Smooth muscle cell of the brain vasculature (primary cell): ENCODE measurements around the gene ZDHHC15.
"Not testable (repeated sequence)": the region's sequence is repeated elsewhere in the genome, so short reads cannot be mapped to it uniquely, and the experiment has no call there.

Experiments
- DNase-seq: peaks from one replicate; pipeline ENCODE4 v3.0.0-alpha.2; 2012; ENCODE audit warnings: low read depth, low spot score

The ZDHHC15 gene, protein sequence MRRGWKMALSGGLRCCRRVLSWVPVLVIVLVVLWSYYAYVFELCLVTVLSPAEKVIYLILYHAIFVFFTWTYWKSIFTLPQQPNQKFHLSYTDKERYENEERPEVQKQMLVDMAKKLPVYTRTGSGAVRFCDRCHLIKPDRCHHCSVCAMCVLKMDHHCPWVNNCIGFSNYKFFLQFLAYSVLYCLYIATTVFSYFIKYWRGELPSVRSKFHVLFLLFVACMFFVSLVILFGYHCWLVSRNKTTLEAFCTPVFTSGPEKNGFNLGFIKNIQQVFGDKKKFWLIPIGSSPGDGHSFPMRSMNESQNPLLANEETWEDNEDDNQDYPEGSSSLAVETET

DNA sequence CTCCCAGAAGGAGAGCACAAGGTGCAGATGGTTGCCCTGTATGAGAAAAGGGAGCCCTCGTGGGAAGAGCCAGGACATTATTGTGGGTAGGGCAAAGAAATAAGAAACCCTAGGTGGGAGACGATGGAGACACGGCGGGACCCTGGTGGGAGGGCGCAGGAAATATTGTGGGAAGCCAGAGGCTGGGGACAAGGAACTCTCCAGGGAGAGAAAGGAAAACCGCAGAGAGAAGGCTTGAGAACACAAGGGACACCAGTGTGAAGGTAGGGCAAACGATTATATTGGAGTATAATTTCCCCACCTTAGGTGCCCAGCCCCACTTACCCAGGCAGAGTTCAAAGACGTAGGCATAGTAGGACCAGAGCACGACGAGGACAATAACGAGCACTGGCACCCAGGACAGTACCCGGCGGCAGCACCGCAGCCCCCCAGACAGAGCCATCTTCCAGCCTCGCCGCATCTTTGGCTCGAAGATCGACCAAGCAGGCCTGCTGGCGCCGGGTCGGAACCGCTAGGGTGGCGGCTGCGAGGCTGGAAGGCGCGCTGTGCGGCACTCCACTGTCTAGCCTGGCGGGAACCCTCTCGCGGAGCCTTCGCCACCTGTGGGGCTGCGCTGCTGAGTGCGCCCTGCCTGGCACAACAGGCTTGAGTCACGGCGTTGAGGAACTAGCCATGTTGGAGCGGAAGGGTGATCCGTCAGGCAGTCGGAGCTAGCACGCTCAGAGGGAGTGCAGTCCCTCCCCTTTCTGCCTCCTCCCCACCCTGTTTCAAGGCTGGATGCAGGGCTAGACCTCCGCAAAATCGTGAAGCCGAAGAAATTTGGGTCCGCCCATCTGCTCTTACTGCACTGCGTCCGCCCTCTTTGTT is at the start of gene ZDHHC15:
Gene ZDHHC15, minus strand, starts transcription at position 473 of the 867 bp plus-strand sequence. Its CDS starts 13 bp downstream, at position 460.
- DNase-seq, result no peak

DNA sequence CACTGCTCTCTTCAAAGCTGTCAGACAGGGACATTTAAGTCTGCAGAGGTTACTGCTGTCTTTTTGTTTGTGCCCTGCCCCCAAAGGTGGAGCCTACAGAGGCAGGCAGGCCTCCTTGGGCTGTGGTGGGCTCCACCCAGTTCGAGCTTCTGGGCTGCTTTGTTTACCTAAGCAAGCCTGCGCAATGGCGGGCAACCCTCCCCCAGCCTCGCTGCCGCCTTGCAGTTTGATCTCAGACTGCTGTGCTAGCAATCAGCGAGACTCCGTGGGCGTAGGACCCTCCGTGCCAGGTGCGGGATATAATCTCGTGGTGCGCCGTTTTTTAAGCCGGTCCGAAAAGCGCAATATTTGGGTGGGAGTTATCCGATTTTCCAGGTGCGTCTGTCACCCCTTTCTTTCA is 37.7 kb upstream of the ZDHHC15 start:
- DNase-seq, result not testable (repeated sequence)

DNA sequence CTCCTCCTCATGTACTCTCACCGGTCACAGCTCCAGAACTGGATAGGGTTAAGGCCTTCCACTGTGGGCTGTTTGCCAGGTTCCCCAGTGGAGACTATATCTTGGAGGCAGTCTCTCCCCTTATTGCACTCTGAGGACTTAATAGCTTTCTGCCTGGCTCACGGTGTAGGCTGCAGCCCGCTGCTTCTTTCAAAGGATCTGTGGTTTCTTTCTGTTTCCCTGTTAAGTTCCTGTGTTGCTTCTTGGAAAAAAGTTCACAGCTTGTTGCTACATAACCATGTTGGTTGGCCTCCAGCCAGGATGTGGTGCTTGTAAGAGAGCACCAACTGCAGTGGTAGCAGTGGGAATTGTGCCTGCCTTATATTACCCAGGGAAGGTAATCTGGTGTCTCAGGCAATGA is 24.9 kb upstream of the ZDHHC15 start:
- DNase-seq, result no peak

DNA sequence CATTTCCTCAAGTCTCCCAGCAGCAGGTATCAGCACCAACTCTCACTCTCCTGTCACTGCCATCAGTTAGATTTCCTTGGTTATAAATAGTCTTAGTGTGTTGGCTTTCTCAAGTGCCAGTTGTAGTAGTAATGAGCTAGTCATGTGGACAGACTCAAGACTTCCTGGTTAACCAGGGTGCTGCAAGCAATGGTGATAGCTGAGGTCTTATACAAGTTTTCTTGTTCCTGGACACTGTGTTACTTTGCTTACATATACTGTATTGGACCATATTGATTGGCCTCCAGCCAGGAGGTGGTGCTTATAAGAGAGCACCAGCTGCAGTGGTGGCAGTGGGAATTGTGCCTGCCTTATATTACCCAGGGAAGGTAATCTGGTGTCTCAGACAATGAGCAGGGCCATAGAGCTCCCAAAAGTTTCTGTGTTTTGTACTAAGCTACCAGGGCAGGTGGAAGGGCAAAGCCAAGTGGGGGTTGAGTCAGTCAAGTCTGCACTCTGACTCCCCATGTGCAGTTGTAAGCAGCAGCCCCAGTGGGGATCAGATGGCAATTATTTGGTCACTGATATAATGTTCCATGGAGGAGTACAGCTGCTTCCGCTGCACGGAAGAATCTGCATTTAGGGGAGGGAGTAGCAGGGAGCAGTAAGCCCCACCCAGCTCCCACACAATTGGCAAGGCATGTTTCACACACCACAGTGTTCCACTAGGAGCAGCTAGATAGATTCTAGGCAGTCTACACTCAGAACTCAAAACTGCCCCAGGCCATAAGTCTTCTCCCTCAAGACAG is 24.1 kb upstream of the ZDHHC15 start:
- no peak for DNase-seq

DNA sequence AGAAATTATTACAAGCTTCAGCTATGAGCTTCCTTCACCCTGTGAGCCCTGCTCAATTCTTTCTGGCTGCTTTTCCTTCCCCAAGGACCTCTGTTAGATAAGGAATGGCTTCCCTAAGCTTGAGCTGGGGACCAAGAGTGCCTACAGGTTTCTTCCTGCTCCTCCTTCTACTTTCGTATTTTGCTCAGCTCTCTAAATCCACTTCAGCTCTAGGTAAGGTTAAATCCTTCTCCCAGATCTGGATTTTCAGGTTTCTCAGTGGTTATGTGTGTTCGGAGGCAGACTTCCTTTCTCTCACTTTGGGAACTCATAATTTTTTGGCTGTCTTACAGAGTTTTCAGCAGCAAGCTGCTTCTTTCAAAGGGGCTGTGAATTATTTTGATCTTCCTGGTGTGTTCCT is 21.9 kb upstream of the ZDHHC15 start:
- DNase-seq, result no peak

DNA sequence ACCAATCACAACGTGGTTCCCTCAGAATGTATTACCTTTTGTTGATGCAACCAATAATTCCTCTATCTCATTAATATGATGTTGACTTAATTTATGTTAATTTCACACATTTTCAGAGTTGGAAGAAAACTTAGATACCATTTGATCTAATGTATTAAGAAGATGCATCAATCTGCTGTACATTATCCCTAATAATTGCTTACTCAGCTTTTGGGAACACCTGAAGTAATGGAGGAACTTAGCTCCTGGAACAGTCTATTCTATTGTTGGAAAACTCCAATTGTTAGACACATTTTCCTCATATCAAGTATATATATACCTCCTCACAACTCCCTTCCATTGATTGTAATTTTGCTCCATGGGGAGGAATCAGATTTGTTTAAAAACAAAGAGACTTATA is 38.9 kb downstream of the ZDHHC15 start:
- no peak for DNase-seq

DNA sequence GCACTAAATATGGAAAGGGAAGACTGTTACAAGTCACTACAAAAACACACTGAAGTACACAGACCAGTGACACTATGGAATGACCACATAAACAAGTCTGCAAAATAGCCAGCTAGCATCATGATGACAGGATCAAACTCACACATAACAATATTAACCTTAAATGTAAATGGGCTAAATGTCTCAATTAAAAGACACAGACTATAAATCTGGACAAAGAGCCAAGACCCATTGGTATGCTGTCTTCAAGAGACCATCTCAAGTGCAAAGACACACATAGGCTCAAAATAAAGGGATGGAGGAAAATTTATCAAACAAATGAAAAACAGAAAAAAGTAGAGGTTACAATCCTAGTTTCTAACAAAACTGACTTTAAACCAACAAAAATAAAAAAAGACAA is 61.1 kb downstream of the ZDHHC15 start:
- not testable (repeated sequence) for DNase-seq

DNA sequence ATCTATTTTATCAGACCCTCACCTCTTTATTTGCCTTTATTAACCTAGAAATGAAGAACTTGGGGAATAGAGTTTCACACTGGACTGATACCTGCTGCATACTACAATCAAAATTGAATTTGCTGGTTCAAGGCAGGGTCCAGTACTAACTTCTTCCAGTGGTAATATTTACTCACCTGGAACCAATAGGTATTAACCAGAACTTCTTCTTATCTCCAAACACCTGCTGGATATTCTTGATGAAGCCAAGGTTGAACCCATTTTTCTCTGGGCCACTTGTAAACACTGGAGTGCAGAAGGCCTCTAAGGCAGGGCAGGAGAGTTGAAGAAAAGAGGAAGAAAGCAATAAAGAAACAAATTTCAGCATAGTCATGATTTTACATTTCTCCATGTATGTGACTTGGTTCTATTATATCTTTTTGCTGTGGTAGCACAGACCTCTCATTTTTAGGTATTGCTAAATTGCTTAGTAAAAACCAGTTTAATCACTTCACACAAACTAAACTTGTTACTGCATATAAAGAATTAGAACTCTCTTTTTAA is 101.1 kb downstream of the ZDHHC15 start:
- DNase-seq, result no peak

DNA sequence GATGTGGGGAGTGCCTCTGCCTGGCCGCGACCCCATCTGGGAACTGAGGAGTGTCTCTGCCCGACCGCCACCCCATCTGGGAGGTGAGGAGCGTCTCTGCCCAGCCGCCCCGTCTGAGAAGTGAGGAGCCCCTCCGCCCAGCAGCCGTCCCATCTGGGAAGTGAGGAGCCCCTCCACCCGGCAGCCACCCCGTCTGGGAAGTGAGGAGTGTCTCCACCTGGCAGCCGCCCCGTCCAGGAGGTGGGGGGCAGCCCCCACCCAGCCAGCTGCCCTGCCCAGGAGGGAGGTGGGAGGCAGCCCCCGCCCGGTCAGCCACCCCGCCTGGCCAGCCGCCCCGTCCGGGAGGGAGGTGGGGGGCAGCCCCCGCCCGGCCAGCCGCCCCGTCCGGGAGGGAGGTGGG is 115.7 kb downstream of the ZDHHC15 start:
- DNase-seq, result not testable (repeated sequence)

DNA sequence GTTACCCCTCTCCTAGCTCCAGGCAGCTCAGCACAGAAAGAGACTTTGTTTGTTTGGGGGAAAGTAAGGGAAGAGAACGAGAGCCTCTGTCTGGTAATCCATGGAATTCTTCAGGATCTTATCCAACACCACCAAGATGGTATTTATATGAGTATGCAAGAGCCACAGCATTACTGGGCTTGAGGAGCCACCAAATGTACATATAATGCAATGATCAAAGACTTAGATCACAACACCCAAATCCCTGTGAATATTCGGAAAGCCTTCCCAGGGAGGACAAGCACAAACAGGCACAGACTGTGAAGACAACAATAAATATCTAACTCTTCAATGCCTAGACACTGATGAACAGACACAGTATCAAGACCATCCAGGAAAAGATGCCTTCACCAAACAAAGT is 132.4 kb downstream of the ZDHHC15 start:
- DNase-seq, result no peak

DNA sequence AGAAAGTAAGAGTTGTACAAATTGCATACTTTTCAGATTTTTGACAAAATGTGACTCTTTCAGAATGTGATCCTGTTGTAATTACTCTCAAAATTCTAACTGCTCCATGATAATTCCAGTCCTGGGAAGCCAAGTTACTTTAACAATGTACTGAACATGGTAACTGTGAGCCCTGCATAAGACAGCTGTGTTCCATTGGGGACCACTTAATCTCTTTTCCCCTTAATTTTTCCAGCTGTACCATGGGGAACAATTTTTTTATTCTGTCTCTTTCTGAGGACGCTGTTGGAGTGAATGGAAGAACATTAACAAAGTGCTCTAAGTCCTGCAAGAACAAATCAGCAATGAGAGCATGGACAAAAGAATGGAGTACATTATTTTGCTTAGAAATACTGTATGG is 153.1 kb downstream of the ZDHHC15 start:
- DNase-seq, result no peak

DNA sequence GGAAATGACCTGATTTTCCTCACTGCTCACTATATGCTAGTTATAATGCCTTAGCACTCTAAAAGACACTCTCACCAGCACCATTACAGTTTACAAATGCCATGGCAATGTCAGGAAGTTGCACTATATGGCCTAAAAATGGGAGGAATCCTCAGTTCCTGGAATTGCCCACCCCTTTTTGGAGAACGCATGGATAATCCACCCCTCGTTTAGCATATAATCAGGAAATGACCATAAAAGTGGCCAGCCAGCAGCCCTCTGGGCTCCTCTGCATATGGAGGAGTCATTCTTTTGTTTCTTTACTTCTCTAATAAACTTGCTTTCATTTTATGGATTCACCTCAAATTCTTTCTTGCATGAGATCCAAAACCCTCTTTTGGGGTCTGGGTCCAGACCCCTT is 156.0 kb downstream of the ZDHHC15 start:
- DNase-seq, result no peak

DNA sequence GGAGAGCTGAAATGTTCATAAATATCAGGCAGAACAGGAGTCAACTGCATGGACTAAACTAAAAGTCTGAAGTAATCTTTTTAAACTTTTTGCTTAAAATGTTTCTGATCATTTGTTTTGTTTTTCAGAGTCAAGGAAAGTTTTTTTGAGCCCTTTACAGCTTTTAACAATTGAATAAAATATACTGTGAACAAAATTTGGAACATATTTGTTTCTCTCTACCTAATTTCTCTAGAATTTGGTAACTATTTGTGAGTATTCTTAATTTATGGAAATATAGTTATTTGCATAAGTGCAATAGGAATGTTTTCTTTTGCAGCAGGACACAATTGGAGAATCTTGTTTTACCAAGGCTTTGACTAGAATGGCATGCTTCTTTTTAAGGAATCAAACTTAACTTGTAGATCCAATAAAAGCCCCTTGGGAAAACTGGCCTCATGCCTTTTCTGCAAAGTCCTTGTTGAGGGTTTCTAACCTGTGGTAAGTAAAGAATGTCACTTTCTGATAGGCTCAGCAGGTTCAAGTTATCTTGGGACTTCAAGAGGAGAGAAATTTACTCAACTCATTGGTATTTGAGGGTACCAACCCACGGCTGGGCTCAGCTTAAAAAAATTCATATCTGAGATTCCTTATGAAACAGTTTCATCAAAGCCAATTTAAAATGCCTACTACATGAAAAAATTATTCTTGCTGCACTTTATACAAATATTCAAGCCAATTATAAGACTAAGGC is 157.4 kb downstream of the ZDHHC15 start:
- DNase-seq, result no peak

DNA sequence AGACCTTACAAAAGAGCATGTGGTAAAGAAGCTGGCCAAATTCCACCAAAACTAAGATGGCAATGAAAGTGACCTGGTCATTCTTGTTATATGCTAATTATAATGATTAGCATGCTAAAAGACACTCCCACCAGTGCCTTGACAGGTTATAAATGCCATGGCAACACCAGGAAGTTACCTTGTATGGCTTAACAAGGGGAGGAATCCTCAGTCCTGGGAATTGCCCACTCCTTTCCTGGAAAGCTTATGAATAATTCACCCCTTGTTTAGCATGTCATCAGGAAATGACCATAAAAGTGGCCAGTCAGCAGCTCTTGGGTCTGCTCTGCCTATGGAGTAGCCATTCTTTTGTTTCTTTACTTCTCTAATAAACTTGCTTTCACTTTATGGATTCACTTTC is 161.0 kb downstream of the ZDHHC15 start:
- no peak for DNase-seq

DNA sequence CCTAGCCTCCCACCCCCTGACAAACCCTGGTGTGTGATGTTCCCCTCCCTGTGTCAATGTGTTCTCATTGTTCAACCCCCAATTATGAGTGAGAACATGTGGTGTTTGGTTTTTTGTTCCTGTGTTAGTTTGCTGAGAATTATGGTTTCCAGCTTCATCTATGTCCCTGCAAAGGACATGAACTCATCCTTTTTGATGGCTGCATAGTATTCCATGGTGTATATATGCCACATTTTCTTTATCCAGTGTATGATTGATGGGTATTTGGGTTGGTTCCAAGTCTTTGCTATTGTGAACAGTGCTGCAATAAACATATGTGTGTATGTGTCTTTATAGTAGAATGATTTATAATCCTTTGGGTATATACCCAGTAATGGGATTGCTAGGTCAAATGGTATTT is 174.2 kb downstream of the ZDHHC15 start:
- not testable (repeated sequence) for DNase-seq

DNA sequence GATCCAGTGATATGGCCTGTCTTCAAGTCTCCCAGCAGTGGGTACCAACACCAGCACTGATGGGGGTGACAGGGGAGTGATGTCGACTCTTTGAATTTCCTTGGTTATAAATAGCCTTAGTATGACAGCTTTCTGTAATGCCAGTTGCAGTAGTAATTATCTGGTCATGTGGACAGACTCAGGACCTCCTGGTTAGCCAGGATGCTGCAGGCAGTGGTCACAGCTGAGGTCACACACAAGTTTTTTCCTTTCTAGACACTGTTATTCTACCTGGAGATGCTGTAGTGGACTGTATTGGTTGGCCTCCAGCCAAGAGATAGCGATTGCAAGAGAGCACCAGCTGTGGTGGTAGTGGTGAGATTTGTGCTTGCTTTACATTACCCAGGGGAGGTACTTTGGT is 185.3 kb downstream of the ZDHHC15 start:
- DNase-seq, result no peak

DNA sequence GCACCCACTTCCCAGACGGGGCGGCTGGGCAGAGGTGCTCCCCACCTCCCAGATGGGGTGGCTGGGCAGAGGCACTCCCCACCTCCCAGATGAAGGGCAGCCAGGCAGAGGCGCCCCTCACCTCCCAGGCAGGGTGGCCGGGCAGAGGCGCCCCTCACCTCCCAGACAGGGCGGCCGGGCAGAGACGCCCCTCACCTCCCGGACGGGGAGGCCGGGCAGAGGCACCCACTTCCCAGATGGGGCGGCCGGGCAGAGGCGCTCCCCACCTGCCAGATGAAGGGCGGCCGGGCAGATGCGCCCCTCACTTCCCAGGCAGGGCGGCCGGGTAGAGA is 187.7 kb downstream of the ZDHHC15 start:
- DNase-seq, result no peak

DNA sequence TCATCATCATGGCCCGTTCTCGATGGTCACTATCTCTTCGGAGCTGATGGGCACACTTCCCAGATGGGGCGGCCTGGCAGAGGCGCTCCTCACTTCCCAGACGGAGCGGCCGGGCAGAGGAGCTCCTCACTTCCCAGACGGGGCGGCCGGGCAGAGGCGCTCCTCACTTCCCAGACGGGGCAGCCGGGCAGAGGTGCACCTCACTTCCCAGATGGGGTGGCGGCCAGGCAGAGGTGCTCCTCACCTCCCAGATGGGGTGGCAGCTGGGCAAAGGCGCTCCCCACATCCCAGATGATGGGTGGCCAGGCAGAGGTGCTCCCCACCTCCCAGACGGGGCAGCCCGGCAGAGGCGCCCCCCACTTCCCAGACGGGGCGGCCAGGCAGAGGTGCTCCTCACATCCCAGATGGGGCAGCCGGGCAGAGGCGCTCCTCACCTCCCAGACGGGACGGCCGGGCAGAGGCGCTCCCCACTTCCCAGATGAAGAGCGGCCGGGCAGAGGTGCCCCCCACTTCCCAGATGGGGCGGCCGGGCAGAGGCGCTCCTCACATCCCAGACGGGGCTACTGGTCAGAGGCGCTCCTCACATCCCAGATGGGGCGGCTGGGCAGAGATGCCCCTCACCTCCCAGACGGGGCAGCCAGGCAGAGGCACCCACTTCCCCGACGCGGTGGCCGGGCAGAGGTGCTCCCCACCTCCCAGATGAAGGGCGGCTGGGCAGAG is 188.3 kb downstream of the ZDHHC15 start:
- DNase-seq, result not testable (repeated sequence)

DNA sequence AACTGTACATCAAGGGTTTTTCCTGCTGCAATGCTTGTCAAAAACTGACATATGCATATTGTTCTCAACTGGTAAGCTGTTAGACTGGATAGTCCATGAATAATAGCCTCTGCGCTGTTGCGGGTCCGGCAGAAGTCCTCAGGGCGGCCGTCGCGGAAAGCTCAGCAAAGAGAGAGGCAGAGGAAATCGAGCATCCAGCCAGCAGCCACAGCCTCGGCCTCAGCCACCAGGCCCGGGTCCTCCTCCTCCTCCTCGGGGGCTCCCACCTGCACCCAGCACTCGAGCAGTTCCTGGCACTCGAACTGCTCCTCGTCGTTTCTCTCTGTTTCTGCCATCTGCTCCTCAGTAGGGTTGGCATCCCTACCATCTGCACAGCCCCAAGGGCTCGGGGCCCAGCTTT is 195.2 kb downstream of the ZDHHC15 start:
- DNase-seq, result no peak
